ENCODE measurements around the gene C2orf92.

GRCh38 chr2:97703741-97704140, 34.2 kb downstream of the C2orf92 start:
- TF ChIP-seq CTCF (IDR thresholded peaks at IDR 0.05; ENCODE audit: extremely low read depth in 1 of 2, insufficient read depth in 1 of 2, low read depth in 1 of 2, low read length in 2 of 2) (no peak), EZH2 (IDR thresholded peaks at IDR 0.05; ENCODE audit: borderline replicate concordance, low read depth, low read length, severe bottlenecking) (no peak), POLR2AphosphoS5 (IDR thresholded peaks at IDR 0.05; ENCODE audit: insufficient read depth, low read depth, low read length) (no peak), POLR2A (IDR thresholded peaks at IDR 0.05; ENCODE audit: low read depth, low read length) (no peak), MAX (IDR thresholded peaks at IDR 0.05; ENCODE audit: insufficient read depth, insufficient read length) (no peak), JUN (IDR thresholded peaks at IDR 0.05; ENCODE audit: borderline replicate concordance, insufficient read depth, insufficient read length, low read depth) (no peak), MYC (IDR thresholded peaks at IDR 0.05; ENCODE audit: low read depth, low read length) (no peak), GATA2 (IDR thresholded peaks at IDR 0.05; ENCODE audit: insufficient read depth, insufficient read length, low read depth, low read length) (no peak), FOS (IDR thresholded peaks at IDR 0.05; ENCODE audit: borderline replicate concordance, insufficient read depth, low read length) (no peak)

Measured in endothelial cell of umbilical vein (primary cell).